Suprapubic skin (tissue), 4 donors: ENCODE data around the gene DNAJB1.

Source experiments
- CTCF ChIP-seq, 2 donors: fragments of 200-600 bp in 1 of 2; fragments of 450-650 bp in 1 of 2; sonication (generic) in 1 of 2; IDR thresholded peaks; one replicate each; pipeline ENCODE4 v1.5.1; 2016 to 2019; ENCODE audit warnings: antibody characterized with exemption in 2 of 2, mild to moderate bottlenecking in 1 of 2, moderate library complexity in 1 of 2
- EP300 ChIP-seq: sonication (generic); formaldehyde crosslinking; IDR thresholded peaks from one replicate; pipeline ENCODE4 v1.6.1; 2017; ENCODE audit warnings: antibody characterized with exemption
- POLR2AphosphoS5 ChIP-seq, 3 donors: sonication (generic); formaldehyde crosslinking; IDR thresholded peaks; one replicate each; pipeline ENCODE4 v1.6.1; 2017; ENCODE audit warnings: antibody characterized with exemption in 3 of 3

GRCh38 chr19:14507704-14508542, 10.3 kb downstream of the DNAJB1 start:
- no peak for TF ChIP-seq CTCF (IDR thresholded peaks at IDR 0.05)
- TF ChIP-seq POLR2AphosphoS5 (IDR thresholded peaks at IDR 0.05), result no peak
- no peak for TF ChIP-seq EP300
